Parathyroid adenoma (tissue), 2 donors: Measurements from ENCODE around the gene ALG14.

Experiments used
- H2AFZ ChIP-seq: fragments of 300-600 bp; sonication (generic); one replicate; pipeline ENCODE4 v1.7.0; 2017; ENCODE audit warnings: antibody characterized with exemption, mild to moderate bottlenecking
- H3K27ac ChIP-seq: fragments of 300-600 bp; sonication (generic); one replicate; pipeline ENCODE4 v1.7.0; 2017
- H3K27me3 ChIP-seq: fragments of 300-600 bp; sonication (generic); one replicate; pipeline ENCODE4 v1.7.0; 2017; ENCODE audit warnings: low read length; ENCODE audit not compliant: control insufficient read depth, insufficient read depth
- H3K36me3 ChIP-seq: fragments of 300-600 bp; sonication (generic); one replicate; pipeline ENCODE4 v1.7.0; 2017; ENCODE audit warnings: low read length; ENCODE audit not compliant: control insufficient read depth, insufficient read depth
- H3K4me1 ChIP-seq: fragments of 300-600 bp; sonication (generic); one replicate; pipeline ENCODE4 v1.7.0; 2017; ENCODE audit warnings: control low read depth
- H3K4me2 ChIP-seq: fragments of 300-600 bp; sonication (generic); one replicate; pipeline ENCODE4 v1.7.0; 2017; ENCODE audit warnings: low read length
- H3K4me3 ChIP-seq: fragments of 300-600 bp; sonication (generic); one replicate; pipeline ENCODE4 v1.7.0; 2017; ENCODE audit warnings: low read depth, low read length
- H3K79me2 ChIP-seq: fragments of 300-600 bp; sonication (generic); one replicate; pipeline ENCODE4 v1.7.0; 2017; ENCODE audit warnings: control low read depth
- H3K9ac ChIP-seq: fragments of 300-600 bp; sonication (generic); one replicate; pipeline ENCODE4 v1.7.0; 2017; ENCODE audit warnings: mild to moderate bottlenecking
- H3K9me3 ChIP-seq: fragments of 300-600 bp; sonication (generic); one replicate; pipeline ENCODE4 v1.7.0; 2017; ENCODE audit warnings: low read length; ENCODE audit not compliant: control insufficient read depth
- CTCF ChIP-seq: fragments of 300-600 bp; sonication (generic); IDR thresholded peaks from one replicate; pipeline ENCODE4 v1.7.0; 2017; ENCODE audit warnings: antibody characterized with exemption, mild to moderate bottlenecking
- donor health status: primary hyperparathyroidism.

Gene ALG14

GRCh38 chr1:94926915-94927404, 145.8 kb downstream of the ALG14 start, which contains the start of gene CNN3:
CNN3 (minus strand) TSS chr1:94927110; CDS start chr1:94926894, 216 bp downstream.
- TF ChIP-seq CTCF = no peak
- peak within 1 kb of the TSS; percentile 80 for H3K27ac ChIP-seq
- no peaks in the 10 kb centered on the region for H3K4me1 ChIP-seq
- peak within 1 kb of the TSS; percentile 89 for H2AFZ ChIP-seq
- peaks cover 13% of the 10 kb centered on the region for H3K79me2 ChIP-seq
- H3K4me3 ChIP-seq = peak within 1 kb of the TSS; percentile 72
- peak within 1 kb of the TSS; percentile 67 for H3K9ac ChIP-seq
- H3K36me3 ChIP-seq = no peaks in the 10 kb centered on the region
- H3K9me3 ChIP-seq = no peaks in the 10 kb centered on the region
- peak within 1 kb of the TSS; percentile 66 for H3K4me2 ChIP-seq
- H3K27me3 ChIP-seq = no peaks in the 10 kb centered on the region

GRCh38 chr1:94926126-94926914, 146.4 kb downstream of the ALG14 start:
- TF ChIP-seq CTCF = no peak
- peak overlapping the region; percentile 66 for H3K4me2 ChIP-seq
- no peaks in the 10 kb centered on the region for H3K9me3 ChIP-seq
- H2AFZ ChIP-seq = peak overlapping the region; percentile 89
- peak overlapping the region; percentile 72 for H3K4me3 ChIP-seq
- peaks cover 13% of the 10 kb centered on the region for H3K79me2 ChIP-seq
- H3K27me3 ChIP-seq = no peaks in the 10 kb centered on the region
- H3K9ac ChIP-seq = peak overlapping the region; percentile 67
- H3K27ac ChIP-seq = peak overlapping the region; percentile 80
- H3K4me1 ChIP-seq = no peaks in the 10 kb centered on the region
- H3K36me3 ChIP-seq = no peaks in the 10 kb centered on the region

- Histone ChIP-seq H3K27ac (peak overlapping the region; percentile 80), H3K4me3 (peak overlapping the region; percentile 72), H3K27me3 (no peaks in the 10 kb centered on the region), H3K36me3 (no peaks in the 10 kb centered on the region), H3K9ac (peak overlapping the region; percentile 67), H3K9me3 (no peaks in the 10 kb centered on the region), H3K4me2 (peak overlapping the region; percentile 66), H3K79me2 (peaks cover 13% of the 10 kb centered on the region), H3K4me1 (no peaks in the 10 kb centered on the region), H2AFZ (peak overlapping the region; percentile 89)
- no peak for TF ChIP-seq CTCF
Observed at GRCh38 chr1:94925561-94926125, 147.1 kb downstream of the ALG14 start.

- no peak for TF ChIP-seq CTCF
- H3K9ac ChIP-seq = no peak overlapping the region
- peak overlapping the region; percentile 89 for H2AFZ ChIP-seq
- peaks cover 13% of the 10 kb centered on the region for H3K79me2 ChIP-seq
- peak overlapping the region; percentile 72 for H3K4me3 ChIP-seq
- H3K27ac ChIP-seq = peak overlapping the region; percentile 80
- no peaks in the 10 kb centered on the region for H3K27me3 ChIP-seq
- no peaks in the 10 kb centered on the region for H3K4me1 ChIP-seq
- no peaks in the 10 kb centered on the region for H3K9me3 ChIP-seq
- H3K4me2 ChIP-seq = peak overlapping the region; percentile 66
- no peaks in the 10 kb centered on the region for H3K36me3 ChIP-seq
Observed at GRCh38 chr1:94925004-94925403, 147.7 kb downstream of the ALG14 start.
